H1 (cell line): Measurements from ENCODE around the gene SOX15.

Experiments
- ATF2 ChIP-seq: IDR thresholded peaks from 2 replicates; pipeline ENCODE4 v1.6.1; 2012; ENCODE audit warnings: low read length, inconsistent platforms
- BCL11A ChIP-seq, 2 experiments: IDR thresholded peaks; one replicate each; pipeline ENCODE4 v1.6.1; 2011; ENCODE audit warnings: low read depth in 2 of 2, low read length in 2 of 2, mild to moderate bottlenecking in 2 of 2
- BRCA1 ChIP-seq: IDR thresholded peaks from 2 replicates; pipeline ENCODE4 v1.6.1; 2012; ENCODE audit warnings: low read depth, low read length, improper control_type of control experiment
- CTCF ChIP-seq, 3 experiments: IDR thresholded peaks; 1 replicate in 2 of 3; 2 replicates in 1 of 3; pipeline versions ENCODE4 v1.5.1 to v1.6.1; 2011; ENCODE audit warnings: low read length in 3 of 3, mild to moderate bottlenecking in 3 of 3, inconsistent platforms in 2 of 3, low read depth in 1 of 3, moderate library complexity in 1 of 3; ENCODE audit not compliant: insufficient read depth in 1 of 3; ENCODE audit errors: control extremely low read depth in 1 of 3
- EP300 ChIP-seq, 2 experiments: IDR thresholded peaks; 1 replicate in 1 of 2; 2 replicates in 1 of 2; pipeline ENCODE4 v1.6.1; 2011 to 2012; ENCODE audit warnings: low read depth in 2 of 2, low read length in 2 of 2, mild to moderate bottlenecking in 2 of 2, borderline replicate concordance in 1 of 2, inconsistent platforms in 1 of 2, moderate library complexity in 1 of 2
- EZH2 ChIP-seq: fragments of 200-600 bp; sonication (generic); IDR thresholded peaks from 2 replicates; pipeline ENCODE4 v1.7.1; 2012; ENCODE audit warnings: low read depth, mild to moderate bottlenecking, moderate library complexity, low read length, inconsistent platforms; ENCODE audit not compliant: severe bottlenecking
- RFX5 ChIP-seq: IDR thresholded peaks from 2 replicates; pipeline ENCODE4 v1.6.1; 2011; ENCODE audit warnings: low read depth, low read length, improper control_type of control experiment, borderline replicate concordance
- TAF1 ChIP-seq: IDR thresholded peaks from 2 replicates; pipeline ENCODE4 v1.6.1; 2011; ENCODE audit warnings: mild to moderate bottlenecking, low read depth, low read length
- USF2 ChIP-seq: IDR thresholded peaks from 2 replicates; pipeline ENCODE4 v1.6.1; 2011; ENCODE audit warnings: low read length, improper control_type of control experiment

GRCh38 chr17:7563115-7563869 lies 26.6 kb downstream of the SOX15 start:
- TF ChIP-seq EP300 (IDR thresholded peaks at IDR 0.05; ENCODE audit: borderline replicate concordance in 1 of 2, low read depth in 2 of 2, low read length in 2 of 2): no peak
- no peak for TF ChIP-seq ATF2
- no peak for TF ChIP-seq USF2
- TF ChIP-seq EZH2: no peak
- TF ChIP-seq BRCA1: no peak
- no peak for TF ChIP-seq TAF1
- TF ChIP-seq CTCF (IDR thresholded peaks at IDR 0.05; ENCODE audit: control extremely low read depth in 1 of 3, insufficient read depth in 1 of 3, low read depth in 1 of 3, low read length in 3 of 3): no peak
- no peak for TF ChIP-seq BCL11A (IDR thresholded peaks at IDR 0.05; ENCODE audit: low read depth in 2 of 2, low read length in 2 of 2)
- no peak for TF ChIP-seq RFX5
